HG03135 (cell line): Measurements from ENCODE around the gene ITPK1.

Source experiments
- ATAC-seq: cut with Tn5 transposase; IDR thresholded peaks from one replicate; pipeline ENCODE4 v1.9.1; 2021; ENCODE audit warnings: mild to moderate bottlenecking, moderate library complexity; ENCODE audit not compliant: unreplicated experiment

ITPK1 gene

GRCh38 chr14:93030761-93031160 lies 85.0 kb downstream of the ITPK1 start:
- ATAC-seq, result no peak

GRCh38 chr14:93029911-93030508 lies 85.7 kb downstream of the ITPK1 start:
- no peak for ATAC-seq

- no peak for ATAC-seq
Measured at GRCh38 chr14:93029417-93029816, 86.3 kb downstream of the ITPK1 start.

- no peak for ATAC-seq
Measured at GRCh38 chr14:93028724-93029076, 87.0 kb downstream of the ITPK1 start.

- ATAC-seq, result no peak
Measured at GRCh38 chr14:93027810-93028723, 87.7 kb downstream of the ITPK1 start.

GRCh38 chr14:93026339-93026738 lies 89.4 kb downstream of the ITPK1 start:
- no peak for ATAC-seq

- no peak for ATAC-seq
Measured at GRCh38 chr14:93025055-93025454, 90.7 kb downstream of the ITPK1 start.

GRCh38 chr14:93024493-93024892 lies 91.2 kb downstream of the ITPK1 start:
- ATAC-seq, result no peak

- ATAC-seq, result no peak
Measured at GRCh38 chr14:93023802-93024434, 91.8 kb downstream of the ITPK1 start.

GRCh38 chr14:93023039-93023438 lies 92.7 kb downstream of the ITPK1 start:
- ATAC-seq, result no peak

GRCh38 chr14:93019970-93020369 lies 95.8 kb downstream of the ITPK1 start:
- no peak for ATAC-seq

- ATAC-seq, result no peak
Measured at GRCh38 chr14:93019367-93019843, 96.3 kb downstream of the ITPK1 start.

- ATAC-seq, result no peak
Measured at GRCh38 chr14:93018366-93018765, 97.4 kb downstream of the ITPK1 start.

- ATAC-seq, result no peak
Measured at GRCh38 chr14:93017898-93018297, 97.8 kb downstream of the ITPK1 start.

- ATAC-seq, result no peak
Measured at GRCh38 chr14:93017301-93017797, 98.4 kb downstream of the ITPK1 start.

GRCh38 chr14:93016275-93016845 lies 99.4 kb downstream of the ITPK1 start:
- no peak for ATAC-seq

GRCh38 chr14:93015505-93015904 lies 100.2 kb downstream of the ITPK1 start:
- no peak for ATAC-seq

- ATAC-seq, result no peak
Measured at GRCh38 chr14:93015064-93015463, 100.7 kb downstream of the ITPK1 start.

GRCh38 chr14:93014058-93015023 lies 101.4 kb downstream of the ITPK1 start:
- no peak for ATAC-seq
